Measurements from ENCODE around the gene U2AF2.
A peak's percentile ranks its signal among the peaks of the same experiment; 100 is the strongest.

The U2AF2 gene

GRCh38 chr19:55699221-55699620, 44.4 kb downstream of the U2AF2 start:
- H3K4me3 ChIP-seq (ENCODE audit: low read depth, low read length) = no peak overlapping the region
- no peak for DNase-seq (ENCODE audit: low read depth)
- no peak for TF ChIP-seq CTCF (IDR thresholded peaks at IDR 0.05; ENCODE audit: insufficient read depth, low read depth, low read length, missing control alignments)

GRCh38 chr19:55700813-55701212, 46.0 kb downstream of the U2AF2 start:
- no peak for DNase-seq (ENCODE audit: low read depth)
- no peak overlapping the region for H3K4me3 ChIP-seq (ENCODE audit: low read depth, low read length)
- TF ChIP-seq CTCF (IDR thresholded peaks at IDR 0.05; ENCODE audit: insufficient read depth, low read depth, low read length, missing control alignments) = no peak

- no peak for TF ChIP-seq CTCF (IDR thresholded peaks at IDR 0.05; ENCODE audit: insufficient read depth, low read depth, low read length, missing control alignments)
- H3K4me3 ChIP-seq (ENCODE audit: low read depth, low read length) = no peak overlapping the region
- DNase-seq (ENCODE audit: low read depth) = no peak
Measured at GRCh38 chr19:55702131-55702627, 47.3 kb downstream of the U2AF2 start.

GRCh38 chr19:55703790-55704215, 49.0 kb downstream of the U2AF2 start:
- no peak for DNase-seq (ENCODE audit: low read depth)
- TF ChIP-seq CTCF (IDR thresholded peaks at IDR 0.05; ENCODE audit: insufficient read depth, low read depth, low read length, missing control alignments) = peak; percentile 42
- H3K4me3 ChIP-seq (ENCODE audit: low read depth, low read length) = no peak overlapping the region

- TF ChIP-seq CTCF (IDR thresholded peaks at IDR 0.05; ENCODE audit: insufficient read depth, low read depth, low read length, missing control alignments) = peak; percentile 16
- no peak for DNase-seq (ENCODE audit: low read depth)
- no peak overlapping the region for H3K4me3 ChIP-seq (ENCODE audit: low read depth, low read length)
Measured at GRCh38 chr19:55704494-55705245, 49.8 kb downstream of the U2AF2 start.

- no peak overlapping the region for H3K4me3 ChIP-seq (ENCODE audit: low read depth, low read length)
- no peak for TF ChIP-seq CTCF (IDR thresholded peaks at IDR 0.05; ENCODE audit: insufficient read depth, low read depth, low read length, missing control alignments)
- no peak for DNase-seq (ENCODE audit: low read depth)
Measured at GRCh38 chr19:55705972-55706371, 51.1 kb downstream of the U2AF2 start.

- H3K4me3 ChIP-seq (ENCODE audit: low read depth, low read length) = no peak overlapping the region
- no peak for TF ChIP-seq CTCF (IDR thresholded peaks at IDR 0.05; ENCODE audit: insufficient read depth, low read depth, low read length, missing control alignments)
- no peak for DNase-seq (ENCODE audit: low read depth)
Measured at GRCh38 chr19:55711719-55712118, 56.9 kb downstream of the U2AF2 start.
